ENCODE data around the gene UQCC2. TPM values are rescaled to one million over a fixed set of nuclear protein-coding genes. Genes with fewer than 3 reads are reported as not detected.

UQCC2 gene
- total and polyA plus RNA-seq, 2 of the 8 experiments (the other 6 are each of a cell fraction or from before 2014, with no cell fraction given) = 52.1 to 104 TPM

DNA sequence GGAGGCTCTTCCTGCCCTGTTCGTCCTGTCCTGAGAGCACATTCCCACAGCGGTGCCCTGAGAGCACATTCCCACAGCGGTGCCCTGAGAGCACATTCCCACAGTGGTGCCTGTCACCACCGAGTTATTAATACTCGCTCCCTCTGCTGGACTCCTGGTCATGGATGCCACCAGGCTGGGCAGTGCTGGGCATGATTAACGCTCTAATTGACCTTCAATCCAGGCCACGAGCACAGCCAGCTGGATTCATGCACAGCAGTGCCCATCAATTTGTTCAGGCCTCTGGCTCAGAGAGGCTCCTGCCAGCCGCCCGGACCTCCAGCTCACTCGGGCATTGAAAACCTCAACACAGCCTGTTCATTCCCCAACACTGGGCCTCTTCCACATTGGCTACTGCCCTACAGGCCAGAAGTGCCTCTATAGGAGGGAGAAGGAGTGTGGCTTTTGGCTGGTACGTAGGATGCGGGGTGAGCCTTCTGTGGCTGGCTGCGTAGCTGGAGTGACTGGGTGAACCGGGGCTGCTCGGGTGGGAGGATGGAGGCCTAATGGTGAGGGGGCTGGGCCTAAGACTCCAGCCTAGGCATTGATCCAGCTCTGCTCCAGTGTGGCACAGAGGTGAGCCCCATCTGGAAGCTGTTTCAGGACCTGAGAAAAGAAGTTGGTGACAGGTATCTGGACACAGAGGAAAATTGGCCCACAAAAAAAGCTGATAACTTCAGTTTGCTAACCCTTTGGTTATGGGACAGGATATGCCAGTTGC is 25.9 kb upstream of the UQCC2 start:
- 87% methylated on average over 15 of the region's 15 CpGs; no CpG with 5 or more reads in 1 of the 2 experiments for WGBS, 2 experiments (ENCODE audit: extremely low coverage in 1 of 2, insufficient coverage in 1 of 2, insufficient read length in 1 of 2, insufficient replicate concordance in 2 of 2, low coverage in 1 of 2, low lambda C conversion rate in 2 of 2, missing lambda C conversion rate in 1 of 2)
- H2BK20ac ChIP-seq (ENCODE audit: low read length) = no peak overlapping the region
- no peak overlapping the region for H3K4ac ChIP-seq (replicated peaks; ENCODE audit: insufficient read length, low read depth, low read length)
- no peak overlapping the region for H3K4me3 ChIP-seq (ENCODE audit: extremely low read depth in 1 of 4, insufficient read depth in 2 of 4, low read depth in 3 of 4, low read length in 4 of 4)
- FAIRE-seq (no peak), DNase-seq (ENCODE audit: low read depth in 1 of 2, low spot score in 2 of 2) (no peak)
- no peak overlapping the region for H2BK12ac ChIP-seq (ENCODE audit: low read depth, low read length)
- no peaks in the 10 kb centered on the region for H4K20me1 ChIP-seq (replicated peaks in 1 of 2; ENCODE audit: control insufficient read depth in 1 of 2, insufficient read depth in 2 of 2, low read length in 2 of 2)
- no peaks in the 10 kb centered on the region; a peak in 2 of 7 replicates for H3K27me3 ChIP-seq (replicated peaks in 1 of 4; ENCODE audit: control insufficient read depth in 3 of 4, extremely low read depth in 1 of 4, insufficient read depth in 3 of 4, low read length in 3 of 4)
- H3K14ac ChIP-seq (ENCODE audit: insufficient read length) = no peak overlapping the region
- H2AK5ac ChIP-seq (ENCODE audit: low read depth, low read length) = no peak overlapping the region
- H3K27ac ChIP-seq (ENCODE audit: low read depth, low read length) = no peak overlapping the region
- no peak overlapping the region for H4K91ac ChIP-seq (replicated peaks; ENCODE audit: insufficient read length, low read length)
- H3K23ac ChIP-seq (ENCODE audit: insufficient read length) = no peak overlapping the region
- ChIA-PET CTCF (ENCODE audit: partially characterized antibody) (interaction anchor here (0.7 to 1.9 kb wide), 13 partner anchors 8 to 222 kb away, joined by 3 to 5 read pairs (median 3); partner anchors contain the start of gene IP6K3), POLR2A (ENCODE audit: partially characterized antibody) (interaction anchor here (1.0 to 1.2 kb wide), 3 partner anchors 9 to 43 kb away, joined by 3 read pairs; partner anchors contain the start of genes IP6K3 and UQCC2)
- H2BK120ac ChIP-seq (replicated peaks; ENCODE audit: low read depth, low read length) = no peak overlapping the region
- H4K8ac ChIP-seq (ENCODE audit: extremely low read depth, insufficient read depth, low read length) = no peak overlapping the region; the same call in 1 of the 2 replicates
- H3K4me2 ChIP-seq (ENCODE audit: insufficient read depth in 1 of 2, low read depth in 2 of 2, low read length in 2 of 2) = no peak overlapping the region
- no peaks in the 10 kb centered on the region for H3K9me3 ChIP-seq (ENCODE audit: insufficient read depth in 2 of 2, low read depth in 1 of 2, low read length in 1 of 2)
- H3K79me2 ChIP-seq (ENCODE audit: control insufficient read depth in 1 of 2, insufficient read depth in 2 of 2, low read length in 2 of 2) = no peaks in the 10 kb centered on the region
- no peaks in the 10 kb centered on the region for H3K36me3 ChIP-seq (ENCODE audit: control insufficient read depth in 2 of 4, insufficient read depth in 4 of 4, low read length in 3 of 4)
- no peak overlapping the region for H4K5ac ChIP-seq (ENCODE audit: insufficient read length, low read depth, low read length)
- no peak overlapping the region for H2BK5ac ChIP-seq (ENCODE audit: low read depth, low read length)
- no peak overlapping the region for H3K56ac ChIP-seq (replicated peaks; ENCODE audit: insufficient read length, low read depth, low read length)
- H3K4me1 ChIP-seq (replicated peaks in 1 of 4; ENCODE audit: control insufficient read depth in 3 of 4, insufficient read depth in 4 of 4, low read length in 3 of 4) = no peaks in the 10 kb centered on the region
- H2AFZ ChIP-seq (ENCODE audit: low read length) = no peak overlapping the region
- H3K9ac ChIP-seq (replicated peaks in 1 of 4; ENCODE audit: extremely low read depth in 1 of 4, low read depth in 3 of 4, low read length in 3 of 4) = no peak overlapping the region; a peak in 1 of 7 replicates
- no peaks in the 10 kb centered on the region for H3K79me1 ChIP-seq (ENCODE audit: low read depth, low read length)
- no peak overlapping the region; the same call in 1 of the 2 replicates for H3K18ac ChIP-seq (ENCODE audit: extremely low read depth, low read length)
- no peaks in the 10 kb centered on the region for H3K23me2 ChIP-seq (ENCODE audit: low read depth, low read length)
- H2BK15ac ChIP-seq (ENCODE audit: low read length) = no peak overlapping the region
- TF ChIP-seq POU5F1 (IDR thresholded peaks at IDR 0.05; ENCODE audit: low read depth, low read length) (no peak), SP2 (IDR thresholded peaks at IDR 0.05; ENCODE audit: low read length) (no peak), MAFK (IDR thresholded peaks at IDR 0.05; ENCODE audit: low read depth, low read length) (no peak), FOSL1 (IDR thresholded peaks at IDR 0.05; ENCODE audit: insufficient read depth, low read depth, low read length) (no peak), JUND (IDR thresholded peaks at IDR 0.05; ENCODE audit: low read length) (no peak), SIRT6 (IDR thresholded peaks at IDR 0.05; ENCODE audit: low read length) (no peak), CBX8 (IDR thresholded peaks at IDR 0.05; ENCODE audit: borderline replicate concordance, low read depth, low read length) (no peak), RAD21 (IDR thresholded peaks at IDR 0.05 in 1 of 2, conservative IDR thresholded peaks at IDR 0.05 in 1 of 2; ENCODE audit: low read depth in 2 of 2, low read length in 2 of 2) (no peak), SIX5 (IDR thresholded peaks at IDR 0.05; ENCODE audit: low read depth, low read length) (no peak)
- TF ChIP-seq, protein P1, sequence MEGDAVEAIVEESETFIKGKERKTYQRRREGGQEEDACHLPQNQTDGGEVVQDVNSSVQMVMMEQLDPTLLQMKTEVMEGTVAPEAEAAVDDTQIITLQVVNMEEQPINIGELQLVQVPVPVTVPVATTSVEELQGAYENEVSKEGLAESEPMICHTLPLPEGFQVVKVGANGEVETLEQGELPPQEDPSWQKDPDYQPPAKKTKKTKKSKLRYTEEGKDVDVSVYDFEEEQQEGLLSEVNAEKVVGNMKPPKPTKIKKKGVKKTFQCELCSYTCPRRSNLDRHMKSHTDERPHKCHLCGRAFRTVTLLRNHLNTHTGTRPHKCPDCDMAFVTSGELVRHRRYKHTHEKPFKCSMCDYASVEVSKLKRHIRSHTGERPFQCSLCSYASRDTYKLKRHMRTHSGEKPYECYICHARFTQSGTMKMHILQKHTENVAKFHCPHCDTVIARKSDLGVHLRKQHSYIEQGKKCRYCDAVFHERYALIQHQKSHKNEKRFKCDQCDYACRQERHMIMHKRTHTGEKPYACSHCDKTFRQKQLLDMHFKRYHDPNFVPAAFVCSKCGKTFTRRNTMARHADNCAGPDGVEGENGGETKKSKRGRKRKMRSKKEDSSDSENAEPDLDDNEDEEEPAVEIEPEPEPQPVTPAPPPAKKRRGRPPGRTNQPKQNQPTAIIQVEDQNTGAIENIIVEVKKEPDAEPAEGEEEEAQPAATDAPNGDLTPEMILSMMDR (IDR thresholded peaks at IDR 0.05; ENCODE audit: control extremely low read depth in 1 of 3, insufficient read depth in 1 of 3, low read depth in 1 of 3, low read length in 3 of 3) = no peak
